ENCODE data around the gene GRAP2.
"Not testable (repeated sequence)": the region's sequence is repeated elsewhere in the genome, so short reads cannot be mapped to it uniquely, and the experiment has no call there.

The GRAP2 gene

DNA sequence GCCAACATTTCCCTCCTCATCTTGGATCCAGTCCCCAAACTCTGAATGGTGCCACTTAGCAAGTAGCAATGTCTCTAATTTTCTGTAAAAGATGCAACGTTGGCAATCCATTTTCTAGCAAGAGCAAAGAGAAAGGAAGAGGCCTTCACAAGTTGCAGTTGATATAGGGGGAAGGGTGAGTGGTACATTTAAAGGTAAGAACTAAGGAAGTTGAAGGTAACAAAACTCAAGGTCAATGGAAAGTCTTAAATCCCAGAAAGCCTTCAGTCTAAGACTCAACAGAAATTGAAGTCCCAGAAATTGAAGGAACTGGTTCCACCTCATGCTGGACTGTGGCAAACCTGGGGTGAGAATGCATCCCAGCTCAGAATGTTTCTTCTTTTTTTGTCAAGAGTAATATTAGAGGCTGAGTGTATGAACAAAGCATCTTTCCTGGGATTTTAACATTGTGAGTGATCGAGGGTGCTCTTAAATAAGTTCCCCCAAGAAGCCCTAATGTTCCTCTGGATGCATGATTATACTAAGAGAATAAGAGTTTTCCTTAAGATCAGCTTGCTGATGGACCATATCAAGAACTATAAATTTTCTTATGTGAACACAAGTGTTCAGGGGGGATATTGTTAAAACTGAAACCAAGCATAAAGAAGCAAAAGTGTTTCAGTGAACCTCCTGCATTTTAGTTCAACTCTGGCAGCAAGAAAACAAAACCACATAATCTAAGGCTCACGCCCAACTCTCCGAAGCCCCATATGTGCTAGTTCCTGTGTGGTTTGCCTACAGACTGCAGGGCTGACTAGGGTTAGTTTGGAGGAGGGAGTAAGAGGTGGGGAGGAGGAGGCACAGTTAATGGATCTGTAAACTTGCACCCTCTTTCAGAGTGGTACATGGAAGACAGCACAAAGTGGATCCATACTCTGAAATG is at the start of gene GRAP2:
GRAP2 (plus strand) TSS at position 779 of the 922 bp plus-strand sequence. CDS start 46,023 bp downstream, outside the sequence.
- no peak for DNase-seq

GRCh38 chr22:39851606-39852315 is 49.1 kb upstream of the GRAP2 start:
- DNase-seq, result no peak

- DNase-seq, result no peak
Measured at GRCh38 chr22:39852799-39853198, 48.1 kb upstream of the GRAP2 start.

DNA sequence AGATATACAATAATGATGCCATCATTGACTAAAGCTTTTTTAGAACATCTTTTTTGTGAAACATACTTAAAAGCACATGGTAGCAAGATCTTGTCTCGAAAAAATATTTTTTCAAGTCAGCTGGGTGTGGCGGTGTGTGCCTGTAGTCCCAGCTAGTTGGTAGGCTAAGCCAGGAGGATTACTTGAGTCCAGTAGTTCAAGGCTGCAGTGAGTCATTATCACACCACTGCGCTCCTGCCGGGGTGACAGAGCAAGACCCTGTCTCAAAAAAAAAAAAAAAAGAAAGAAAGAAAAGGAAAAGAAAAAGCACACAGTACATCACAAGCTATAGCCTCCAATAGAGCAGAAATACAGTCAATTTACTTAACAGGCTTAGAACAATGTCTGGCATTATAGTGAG is 44.3 kb upstream of the GRAP2 start:
- no peak for DNase-seq

DNA sequence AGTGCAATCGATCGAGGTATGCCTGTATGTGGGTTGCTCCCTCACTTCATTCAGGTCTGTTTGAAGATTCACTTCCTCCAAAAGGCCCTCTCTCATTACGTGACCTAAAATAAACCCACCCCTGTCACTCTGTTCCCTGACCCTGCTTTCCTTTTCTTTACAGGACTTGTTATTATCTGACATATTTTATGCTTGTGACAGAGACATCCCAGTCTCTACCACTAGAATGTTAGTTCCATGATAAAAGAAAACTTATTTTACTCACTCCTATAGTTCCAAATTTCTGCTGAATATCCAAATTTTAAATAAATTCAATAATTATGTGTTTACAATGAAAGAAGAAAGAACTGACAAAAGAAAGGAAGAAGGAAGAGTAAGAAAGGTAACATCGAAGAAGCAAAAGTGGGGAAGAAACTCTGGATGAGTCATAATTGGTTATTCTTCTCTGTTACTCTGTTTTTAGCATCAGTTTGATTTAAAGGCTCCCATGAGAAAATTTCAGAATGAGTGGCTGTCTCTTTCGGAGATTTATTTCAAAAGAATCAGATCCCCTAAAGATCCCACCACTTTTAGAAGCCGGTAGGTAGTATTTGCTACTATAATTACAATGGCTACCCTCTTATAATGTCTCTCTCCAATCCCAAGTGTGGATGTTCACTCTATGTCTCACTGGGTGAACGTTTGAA is 40.8 kb upstream of the GRAP2 start:
- DNase-seq, result no peak

DNA sequence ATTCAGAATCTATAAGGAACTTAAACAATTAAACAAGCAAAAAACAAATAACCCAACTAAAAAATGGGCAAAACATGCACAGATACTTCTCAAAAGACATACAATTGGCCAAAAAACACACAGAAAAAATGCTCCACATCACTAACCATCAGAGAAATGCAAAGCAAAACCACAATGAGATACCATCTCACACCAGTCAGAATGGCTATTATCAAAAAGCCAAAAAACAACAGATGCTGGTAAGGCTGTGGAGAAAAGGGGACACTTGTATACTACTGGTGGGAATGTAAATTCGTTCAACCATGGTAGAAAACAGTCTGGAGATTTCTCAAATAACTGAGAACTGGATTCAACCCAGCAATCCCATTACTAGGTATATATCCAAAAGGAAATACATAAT is 32.1 kb upstream of the GRAP2 start:
- no peak for DNase-seq

- DNase-seq, result not testable (repeated sequence)
Measured at GRCh38 chr22:39869797-39870196, 31.1 kb upstream of the GRAP2 start.

DNA sequence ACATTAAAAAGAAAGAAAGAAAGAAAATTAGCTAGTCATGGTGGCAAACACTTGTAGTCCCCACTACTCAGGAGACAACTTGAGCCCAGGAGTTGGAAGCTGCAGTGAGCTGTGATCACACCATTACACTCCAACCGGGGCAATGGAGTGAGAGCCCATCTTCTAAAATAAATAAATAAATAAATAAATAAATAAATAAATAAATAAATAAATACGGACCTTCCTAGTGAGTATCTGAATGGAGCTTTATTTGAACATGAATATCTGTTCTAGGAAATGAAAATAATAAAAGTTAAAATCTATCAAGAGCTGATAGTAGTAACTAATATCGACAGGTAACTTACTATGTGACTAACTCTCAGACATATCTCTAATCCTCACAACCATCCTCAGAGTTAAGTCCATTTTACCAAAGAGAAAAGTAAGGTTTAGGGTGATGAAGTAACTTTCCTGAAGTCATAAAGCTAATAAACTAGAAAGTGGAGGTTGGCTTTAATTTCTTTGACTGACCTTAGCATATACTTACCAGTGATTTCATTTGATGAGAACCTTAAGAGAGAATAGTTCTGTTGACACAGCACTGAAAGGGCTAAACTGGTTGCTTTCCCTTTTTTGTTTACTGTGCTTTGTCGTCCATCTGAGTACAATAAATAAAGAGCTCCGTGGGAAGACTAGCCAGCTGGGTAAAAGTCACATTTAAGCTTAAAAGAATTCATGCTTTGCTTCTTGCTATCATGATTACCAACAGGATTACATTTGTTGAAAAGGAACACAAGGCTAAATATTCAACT is 29.7 kb upstream of the GRAP2 start:
- DNase-seq, result no peak

DNA sequence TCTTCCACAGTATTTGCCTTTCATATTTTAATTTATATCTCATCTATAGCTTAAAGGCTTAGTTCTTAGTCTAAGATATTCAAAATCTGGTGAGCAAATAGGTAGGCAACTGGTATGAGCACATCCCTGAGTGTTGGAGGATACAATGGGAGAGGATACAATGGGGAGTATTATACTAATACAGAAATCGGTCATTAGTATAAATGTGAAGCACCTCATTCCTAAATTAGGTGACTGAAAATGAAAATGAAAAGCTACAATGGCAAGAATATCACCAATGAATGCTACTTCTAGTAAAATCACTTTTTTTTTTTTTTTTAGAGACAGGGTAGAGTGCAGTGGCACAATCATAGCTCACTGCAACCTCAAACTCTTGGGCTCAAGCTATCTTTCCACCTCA is 28.3 kb upstream of the GRAP2 start:
- no peak for DNase-seq

DNA sequence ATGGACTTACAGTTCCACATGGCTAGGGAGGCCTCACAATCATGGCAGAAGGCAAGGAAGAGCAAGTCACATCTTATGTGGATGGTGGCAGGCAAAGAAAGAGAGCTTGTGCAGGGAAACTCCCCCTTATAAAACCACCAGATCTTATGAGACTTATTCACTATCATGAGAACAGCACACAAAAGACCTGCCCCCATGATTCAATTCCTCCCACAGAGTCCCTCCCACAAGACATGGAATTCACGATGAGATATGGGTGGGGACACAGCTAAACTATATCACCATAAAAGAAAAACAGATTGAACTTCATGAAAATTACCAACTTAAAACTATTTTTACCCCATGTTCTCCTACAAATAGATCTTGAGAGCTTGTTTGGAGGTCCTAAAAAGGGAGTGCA is 26.9 kb upstream of the GRAP2 start:
- no peak for DNase-seq

GRCh38 chr22:39875176-39875885 is 25.6 kb upstream of the GRAP2 start:
- DNase-seq, result not testable (repeated sequence)

GRCh38 chr22:39877079-39877845 is 23.6 kb upstream of the GRAP2 start:
- DNase-seq, result no peak

GRCh38 chr22:39880722-39881121 is 20.2 kb upstream of the GRAP2 start:
- DNase-seq, result no peak

DNA sequence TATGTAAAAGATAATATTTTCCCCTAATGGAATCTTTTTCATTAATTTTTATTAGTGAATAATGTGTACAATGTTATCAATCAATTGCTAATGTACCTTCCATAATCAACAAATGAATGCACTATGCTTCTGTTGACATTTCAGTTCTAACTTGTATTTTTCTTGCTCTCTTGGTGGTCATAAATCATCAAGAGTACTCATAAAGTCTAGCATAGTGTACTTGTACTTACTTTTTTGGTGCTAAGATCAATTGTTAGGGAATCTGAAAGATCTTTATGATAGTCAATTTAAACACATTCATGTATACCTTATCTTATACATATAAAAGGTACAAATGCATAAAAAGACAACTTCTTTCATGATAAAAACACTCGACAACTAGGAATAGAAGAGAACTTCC is 17.8 kb upstream of the GRAP2 start:
- DNase-seq, result no peak

- DNase-seq, result not testable (repeated sequence)
Measured at GRCh38 chr22:39889924-39890323, 11.0 kb upstream of the GRAP2 start.

DNA sequence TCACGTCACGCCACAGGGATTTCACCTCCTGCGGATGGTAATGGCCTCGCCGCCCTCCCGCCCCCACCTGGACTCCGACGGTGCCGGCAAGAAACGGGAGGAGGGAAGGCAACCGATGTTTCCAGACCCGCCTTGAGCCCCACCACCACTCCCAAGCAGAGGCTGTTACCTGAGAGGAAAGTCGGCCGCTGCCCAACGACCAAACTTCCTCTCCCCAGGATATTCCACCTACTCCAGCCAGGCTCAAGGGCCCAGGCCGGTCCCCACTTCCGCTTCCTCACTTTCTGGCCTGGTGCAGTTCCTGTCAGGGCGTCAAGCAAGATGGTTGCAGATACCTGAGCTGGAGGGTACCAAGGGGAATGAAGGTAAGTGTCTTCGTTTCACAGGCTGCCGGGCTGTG is 7.4 kb upstream of the GRAP2 start, which contains the start of gene ENTHD1:
ENTHD1 (minus strand) TSS at position 235 of the 400 bp plus-strand sequence. CDS start 6,012 bp downstream, outside the sequence.
- no peak for DNase-seq

DNA sequence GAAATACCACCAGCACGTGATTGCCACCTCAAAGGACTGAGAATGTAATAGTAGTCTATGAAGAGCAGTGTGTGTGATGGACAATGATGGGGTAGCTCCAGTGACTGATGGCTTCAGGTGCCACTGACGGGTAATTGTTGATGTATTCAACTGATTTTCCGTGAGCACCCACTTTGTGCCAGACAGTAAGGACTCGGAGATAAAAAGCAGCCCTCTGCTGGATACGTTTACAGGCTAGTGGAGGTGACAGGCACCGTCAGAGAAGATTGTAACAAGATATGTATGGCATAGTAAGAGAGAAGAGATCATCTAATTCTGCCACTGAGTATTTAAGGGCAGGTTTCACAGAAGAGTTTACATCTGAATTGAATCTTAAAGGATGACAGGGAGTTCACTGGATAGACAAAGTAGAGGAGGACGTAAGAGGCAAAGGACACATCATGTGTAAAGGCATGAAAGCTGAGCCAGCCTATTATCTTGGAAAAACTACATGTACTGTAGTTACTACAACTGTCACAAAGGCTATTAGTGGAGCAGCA is 6.3 kb upstream of the GRAP2 start:
- no peak for DNase-seq

DNA sequence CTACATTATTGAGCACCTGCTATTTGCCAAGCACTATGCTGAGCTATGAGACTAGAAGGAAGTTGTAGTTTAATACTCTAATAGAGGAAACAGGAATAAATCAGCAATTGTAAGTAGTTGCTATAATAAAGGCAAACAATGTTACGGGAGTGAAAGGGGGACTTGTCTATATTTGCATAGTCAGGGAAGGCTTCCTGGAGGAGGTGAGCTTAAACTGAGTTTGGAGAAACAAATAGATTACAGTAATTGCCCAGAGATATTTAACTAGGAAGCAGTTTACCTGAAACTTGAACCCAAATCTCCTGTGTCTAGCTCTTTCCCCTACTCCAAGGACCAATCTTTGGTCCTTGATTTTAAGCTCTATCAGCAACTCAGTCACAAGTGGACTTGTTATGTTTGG is 5.2 kb upstream of the GRAP2 start:
- no peak for DNase-seq

GRCh38 chr22:39896313-39896996 is 4.4 kb upstream of the GRAP2 start:
- no peak for DNase-seq

DNA sequence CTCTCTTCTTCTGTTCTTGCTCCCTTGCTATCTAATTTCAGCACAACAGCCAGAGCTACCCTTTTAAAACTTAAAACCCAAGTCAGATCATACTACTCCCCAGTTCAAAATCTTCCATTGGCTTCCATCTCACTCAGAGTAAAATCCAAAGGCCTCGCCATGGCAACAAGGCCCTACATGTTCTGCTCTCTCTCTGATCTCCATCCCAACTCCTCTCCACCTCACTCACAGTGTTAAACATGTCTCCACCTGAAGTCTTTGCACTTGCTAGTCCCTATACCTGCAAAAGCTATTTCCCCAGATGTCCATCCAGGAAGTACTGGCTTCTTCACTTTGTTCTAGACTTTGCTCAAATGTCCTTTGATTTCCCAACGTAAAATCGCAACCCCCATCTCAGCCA is 3.0 kb upstream of the GRAP2 start:
- no peak for DNase-seq
